ENCODE results near the gene CENPH.

- TF ChIP-seq CTCF (IDR thresholded peaks at IDR 0.05; ENCODE audit: insufficient read depth, low read length), result no peak
- no peak for TF ChIP-seq REST (IDR thresholded peaks at IDR 0.05; ENCODE audit: insufficient replicate concordance, low read depth)
- TF ChIP-seq GABPA (IDR thresholded peaks at IDR 0.05; ENCODE audit: low read depth), result no peak
Measured at GRCh38 chr5:69237877-69238276, 48.5 kb downstream of the CENPH start.
